SK-N-MC (cell line): ENCODE data around the gene CFAP20DC.

Experiments used
- EZH2 ChIP-seq: fragments of 200-600 bp; sonication (generic); IDR thresholded peaks from one replicate; pipeline ENCODE4 v1.6.1; 2017; ENCODE audit warnings: antibody characterized with exemption
- FOXP2 ChIP-seq: optimal IDR thresholded peaks from 2 replicates; pipeline ENCODE3; 2011; ENCODE audit warnings: mild to moderate bottlenecking, moderate library complexity; ENCODE audit not compliant: insufficient read depth; ENCODE audit errors: extremely low read length, control extremely low read depth
- POLR2AphosphoS5 ChIP-seq: IDR thresholded peaks from 2 replicates; pipeline ENCODE4 v1.6.1; 2012; ENCODE audit warnings: mild to moderate bottlenecking, low read depth, low read length, borderline replicate concordance

- TF ChIP-seq POLR2AphosphoS5 = no peak
- TF ChIP-seq EZH2 = no peak
- no peak for TF ChIP-seq FOXP2
Measured at GRCh38 chr3:58864480-58864879, 185.3 kb downstream of the CFAP20DC start.
